ENCODE data around the gene UFD1. TPM values are rescaled to one million over a fixed set of nuclear protein-coding genes. Genes with fewer than 3 reads are reported as not detected.

UFD1 gene
- total and polyA plus RNA-seq, 2 of the 4 experiments (the other 2 are of a cell fraction): 149 to 152 TPM

DNA sequence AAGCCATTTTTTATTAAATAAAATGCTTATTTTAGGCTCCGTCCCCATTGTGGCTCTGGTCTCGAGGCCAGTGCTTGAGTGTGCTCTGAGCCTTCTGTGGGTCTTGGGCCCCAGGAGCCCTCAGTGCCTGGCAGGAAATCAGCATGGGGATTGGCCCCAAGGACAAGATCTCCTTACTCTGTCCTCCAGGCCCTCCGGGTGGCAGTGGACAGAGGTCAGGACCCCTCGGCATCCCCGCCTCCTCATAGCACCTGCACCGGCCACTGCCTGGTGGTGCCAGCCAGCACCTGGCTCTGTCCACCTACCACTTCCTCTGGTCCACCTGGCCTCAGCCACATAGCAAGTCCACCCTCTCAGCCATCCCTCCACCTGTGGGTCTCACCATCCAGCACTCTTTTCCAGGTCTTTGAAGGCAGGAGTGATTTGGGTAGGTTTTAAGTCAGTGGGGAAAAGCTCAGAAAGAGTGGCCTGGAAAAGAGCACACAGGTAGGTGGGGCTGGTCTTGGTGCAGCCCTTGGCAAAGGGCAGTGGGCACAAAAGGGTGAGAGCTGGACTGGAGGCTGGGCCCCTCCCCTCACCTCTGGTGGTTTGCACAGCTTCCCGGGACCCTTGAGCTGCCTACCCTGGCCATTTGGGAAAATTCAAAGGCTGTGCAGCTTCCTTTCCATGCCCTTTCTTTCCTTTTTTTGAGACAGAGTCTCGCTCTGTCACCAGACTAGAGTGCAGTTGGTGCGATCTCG lies 41.7 kb upstream of the UFD1 start:
- POLR2A ChIA-PET (ENCODE audit: unreplicated experiment): no interaction called here
- TF ChIP-seq MAZ (IDR thresholded peaks at IDR 0.05; ENCODE audit: borderline replicate concordance, low read depth, low read length): no peak
- TF ChIP-seq, protein P1, sequence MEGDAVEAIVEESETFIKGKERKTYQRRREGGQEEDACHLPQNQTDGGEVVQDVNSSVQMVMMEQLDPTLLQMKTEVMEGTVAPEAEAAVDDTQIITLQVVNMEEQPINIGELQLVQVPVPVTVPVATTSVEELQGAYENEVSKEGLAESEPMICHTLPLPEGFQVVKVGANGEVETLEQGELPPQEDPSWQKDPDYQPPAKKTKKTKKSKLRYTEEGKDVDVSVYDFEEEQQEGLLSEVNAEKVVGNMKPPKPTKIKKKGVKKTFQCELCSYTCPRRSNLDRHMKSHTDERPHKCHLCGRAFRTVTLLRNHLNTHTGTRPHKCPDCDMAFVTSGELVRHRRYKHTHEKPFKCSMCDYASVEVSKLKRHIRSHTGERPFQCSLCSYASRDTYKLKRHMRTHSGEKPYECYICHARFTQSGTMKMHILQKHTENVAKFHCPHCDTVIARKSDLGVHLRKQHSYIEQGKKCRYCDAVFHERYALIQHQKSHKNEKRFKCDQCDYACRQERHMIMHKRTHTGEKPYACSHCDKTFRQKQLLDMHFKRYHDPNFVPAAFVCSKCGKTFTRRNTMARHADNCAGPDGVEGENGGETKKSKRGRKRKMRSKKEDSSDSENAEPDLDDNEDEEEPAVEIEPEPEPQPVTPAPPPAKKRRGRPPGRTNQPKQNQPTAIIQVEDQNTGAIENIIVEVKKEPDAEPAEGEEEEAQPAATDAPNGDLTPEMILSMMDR (conservative IDR thresholded peaks at IDR 0.05; ENCODE audit: low read depth, low read length): no peak
- TF ChIP-seq, protein P2, sequence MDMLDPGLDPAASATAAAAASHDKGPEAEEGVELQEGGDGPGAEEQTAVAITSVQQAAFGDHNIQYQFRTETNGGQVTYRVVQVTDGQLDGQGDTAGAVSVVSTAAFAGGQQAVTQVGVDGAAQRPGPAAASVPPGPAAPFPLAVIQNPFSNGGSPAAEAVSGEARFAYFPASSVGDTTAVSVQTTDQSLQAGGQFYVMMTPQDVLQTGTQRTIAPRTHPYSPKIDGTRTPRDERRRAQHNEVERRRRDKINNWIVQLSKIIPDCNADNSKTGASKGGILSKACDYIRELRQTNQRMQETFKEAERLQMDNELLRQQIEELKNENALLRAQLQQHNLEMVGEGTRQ (IDR thresholded peaks at IDR 0.05; ENCODE audit: low read depth, low read length): no peak
- no peak for TF ChIP-seq CHD1 (IDR thresholded peaks at IDR 0.05; ENCODE audit: low read depth, low read length)
- TF ChIP-seq SMC3 (IDR thresholded peaks at IDR 0.05; ENCODE audit: low read depth, low read length): no peak
- TF ChIP-seq RFX5 (IDR thresholded peaks at IDR 0.05; ENCODE audit: low read depth, low read length): no peak
- TF ChIP-seq BHLHE40 (IDR thresholded peaks at IDR 0.05; ENCODE audit: low read depth, low read length): no peak
- TF ChIP-seq RAD21 (IDR thresholded peaks at IDR 0.05; ENCODE audit: low read length): no peak
- no peak for TF ChIP-seq MXI1 (IDR thresholded peaks at IDR 0.05; ENCODE audit: borderline replicate concordance, low read depth, low read length)
- TF ChIP-seq, protein P3, sequence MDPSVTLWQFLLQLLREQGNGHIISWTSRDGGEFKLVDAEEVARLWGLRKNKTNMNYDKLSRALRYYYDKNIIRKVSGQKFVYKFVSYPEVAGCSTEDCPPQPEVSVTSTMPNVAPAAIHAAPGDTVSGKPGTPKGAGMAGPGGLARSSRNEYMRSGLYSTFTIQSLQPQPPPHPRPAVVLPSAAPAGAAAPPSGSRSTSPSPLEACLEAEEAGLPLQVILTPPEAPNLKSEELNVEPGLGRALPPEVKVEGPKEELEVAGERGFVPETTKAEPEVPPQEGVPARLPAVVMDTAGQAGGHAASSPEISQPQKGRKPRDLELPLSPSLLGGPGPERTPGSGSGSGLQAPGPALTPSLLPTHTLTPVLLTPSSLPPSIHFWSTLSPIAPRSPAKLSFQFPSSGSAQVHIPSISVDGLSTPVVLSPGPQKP (IDR thresholded peaks at IDR 0.05; ENCODE audit: borderline replicate concordance, low read depth, low read length): no peak
- no peak for TF ChIP-seq RCOR1 (IDR thresholded peaks at IDR 0.05; ENCODE audit: insufficient replicate concordance, low read length)
- TF ChIP-seq CEBPB (IDR thresholded peaks at IDR 0.05; ENCODE audit: low read depth, low read length): no peak
- no peak for TF ChIP-seq NFE2L2 (IDR thresholded peaks at IDR 0.05; ENCODE audit: low read depth, low read length)
- TF ChIP-seq FOS (IDR thresholded peaks at IDR 0.05; ENCODE audit: low read depth, low read length): no peak
- no peak for TF ChIP-seq POLR2A (IDR thresholded peaks at IDR 0.05; ENCODE audit: low read depth, low read length)
- no peak for TF ChIP-seq MAFK (IDR thresholded peaks at IDR 0.05; ENCODE audit: low read depth, low read length)
- intact Hi-C loops (cut with micrococcal nuclease): no loop called here

More for the DNA sequence above, 41.7 kb upstream of the UFD1 start:
- BruUV-seq (replicated peaks): no TSS peak
- in situ Hi-C loops (cut with MboI; ENCODE audit: low sequenced_read_pairs) (no loop called here), dilution Hi-C loops (cut with HindIII; ENCODE audit: low sequenced_read_pairs, unreplicated experiment) (no loop called here)
- no peak overlapping the region for H4K5ac ChIP-seq (ENCODE audit: low read depth, low read length)
- H3K27ac ChIP-seq (ENCODE audit: insufficient read depth, low read length): no peak overlapping the region
- ATAC-seq (ENCODE audit: low read depth) (no peak), DNase-seq (no peak)
- no peak overlapping the region for H2BK120ac ChIP-seq (ENCODE audit: low read depth, low read length)
- CTCF ChIA-PET: no interaction called here
- H2AK5ac ChIP-seq (ENCODE audit: low read depth, low read length): no peak overlapping the region
- H2AFZ ChIP-seq (replicated peaks; ENCODE audit: low read length, poor library complexity): no peak overlapping the region
- H3K18ac ChIP-seq (ENCODE audit: low read depth, low read length): no peak overlapping the region
- no peak overlapping the region for H3K14ac ChIP-seq (replicated peaks; ENCODE audit: low read depth, low read length)
- no peak overlapping the region for H3K56ac ChIP-seq (ENCODE audit: extremely low read depth, insufficient read depth, low read length)
- 90% methylated on average over 4 of the region's 10 CpGs; no CpG with 5 or more reads in 1 of the 2 experiments for WGBS, 2 experiments (ENCODE audit: extremely low coverage in 2 of 2, insufficient read length in 1 of 2)
- H2AK9ac ChIP-seq (replicated peaks; ENCODE audit: low read depth, low read length, poor library complexity): no peak overlapping the region
- no peak overlapping the region for H3K4ac ChIP-seq (ENCODE audit: low read depth, low read length)
- H4K91ac ChIP-seq (ENCODE audit: insufficient read depth, low read depth, low read length): no peak overlapping the region
- no peak overlapping the region for H4K8ac ChIP-seq (ENCODE audit: low read depth in 2 of 2, low read length in 2 of 2)
- H3K4me1 ChIP-seq (ENCODE audit: control insufficient read depth, insufficient read depth, low read length): no peaks in the 10 kb centered on the region; the same call in 1 of the 2 replicates
- H3K9me3 ChIP-seq (ENCODE audit: control insufficient read depth, insufficient read depth, low read length): no peaks in the 10 kb centered on the region
- no peak overlapping the region for H3K4me3 ChIP-seq (ENCODE audit: insufficient read depth, low read depth, low read length)
- peaks cover 17% of the 10 kb centered on the region for H3K27me3 ChIP-seq (ENCODE audit: control insufficient read depth, insufficient read depth, low read length)
- no peak overlapping the region for H2BK20ac ChIP-seq (ENCODE audit: low read depth, low read length)
- no peak overlapping the region for H3K23ac ChIP-seq (ENCODE audit: low read depth, low read length)
- H2BK5ac ChIP-seq (ENCODE audit: low read depth, low read length, poor library complexity, severe bottlenecking): no peak overlapping the region
- H4K20me1 ChIP-seq (ENCODE audit: insufficient read depth, low read length): peaks cover 4% of the 10 kb centered on the region
- no peak overlapping the region for H2BK15ac ChIP-seq (ENCODE audit: low read depth, low read length)
- no peak overlapping the region for H3K4me2 ChIP-seq (ENCODE audit: low read depth, low read length)
- no peaks in the 10 kb centered on the region for H3K79me1 ChIP-seq (ENCODE audit: low read depth in 1 of 2, low read length in 2 of 2)
- no peaks in the 10 kb centered on the region for H3K9me1 ChIP-seq (ENCODE audit: insufficient read depth, low read length)
- H3K9ac ChIP-seq (ENCODE audit: low read depth, low read length): no peak overlapping the region
- no peaks in the 10 kb centered on the region for H3K36me3 ChIP-seq (ENCODE audit: control insufficient read depth, insufficient read depth, low read length)
